SU-DHL-6 (cell line): ENCODE data around the gene CHMP1A.
"Not testable (repeated sequence)": the region's sequence is repeated elsewhere in the genome, so short reads cannot be mapped to it uniquely, and the experiment has no call there.

ENCODE experiments used
- H2AFZ ChIP-seq: fragments of 200-600 bp; sonication (generic); 2 replicates; pipeline ENCODE4 v1.6.1; 2014; ENCODE audit warnings: low read depth, mild to moderate bottlenecking, moderate library complexity, mixed read lengths, antibody characterized with exemption, low read length; ENCODE audit not compliant: severe bottlenecking
- H3F3A ChIP-seq: fragments of 200-600 bp; shearing (Covaris generic); 2 replicates; pipeline ENCODE4 v1.6.0; 2016; ENCODE audit warnings: antibody characterized with exemption, mild to moderate bottlenecking; ENCODE audit not compliant: insufficient read depth
- H3K27ac ChIP-seq: fragments of 200-600 bp; sonication (generic); 2 replicates; pipeline ENCODE4 v1.5.1; 2016; ENCODE audit warnings: low read depth, mild to moderate bottlenecking, low read length, moderate library complexity, mixed read lengths
- H3K27me3 ChIP-seq: fragments of 200-600 bp; sonication (generic), shearing (Covaris generic); 2 replicates; pipeline ENCODE4 v1.6.0; 2014; ENCODE audit warnings: mild to moderate bottlenecking, low read length
- H3K36me3 ChIP-seq: fragments of 200-600 bp; sonication (generic); 2 replicates; pipeline ENCODE4 v1.6.1; 2014; ENCODE audit warnings: mild to moderate bottlenecking, low read length, mixed read lengths
- H3K4me2 ChIP-seq: fragments of 300-600, 200-600 bp; shearing (Covaris generic), sonication (generic); 2 replicates; pipeline ENCODE4 v1.6.0; 2014; ENCODE audit warnings: low read length, low read depth, mild to moderate bottlenecking; ENCODE audit not compliant: poor library complexity, severe bottlenecking
- H3K4me3 ChIP-seq: fragments of 200-600 bp; sonication (generic); 2 replicates; pipeline ENCODE4 v1.5.1; 2014; ENCODE audit warnings: antibody characterized with exemption, low read length, mild to moderate bottlenecking, mixed read lengths; ENCODE audit not compliant: insufficient read depth, poor library complexity, severe bottlenecking
- H3K79me2 ChIP-seq: fragments of 200-600 bp; sonication (generic); 2 replicates; pipeline ENCODE4 v1.6.1; 2014; ENCODE audit warnings: mild to moderate bottlenecking, low read length, moderate library complexity; ENCODE audit not compliant: insufficient read depth
- H3K9ac ChIP-seq: fragments of 200-600 bp; sonication (generic); 2 replicates; pipeline ENCODE4 v1.7.0; 2014; ENCODE audit warnings: mild to moderate bottlenecking, low read length
- H3K9me2 ChIP-seq: fragments of 200-600 bp; sonication (generic); replicated peaks from 2 replicates; pipeline ENCODE4 v1.6.1; 2014; ENCODE audit warnings: low read length; ENCODE audit not compliant: insufficient read depth
- H3K9me3 ChIP-seq: fragments of 200-600 bp; sonication (generic); 2 replicates; pipeline ENCODE4 v1.6.1; 2014; ENCODE audit warnings: low read length, mixed read lengths; ENCODE audit not compliant: insufficient read depth
- H4K20me1 ChIP-seq: fragments of 200-600 bp; sonication (generic); 2 replicates; pipeline ENCODE4 v1.6.1; 2014; ENCODE audit warnings: low read depth, mild to moderate bottlenecking, antibody characterized with exemption, low read length, moderate library complexity, mixed read lengths
- CTCF ChIP-seq: fragments of 200-600 bp; sonication (generic); IDR thresholded peaks from one replicate; pipeline ENCODE4 v1.5.1; 2017; ENCODE audit warnings: antibody characterized with exemption, mild to moderate bottlenecking, low read length, moderate library complexity; ENCODE audit not compliant: insufficient read depth, poor library complexity, severe bottlenecking
- EZH2phosphoT487 ChIP-seq: fragments of 200-600 bp; sonication (generic), shearing (Covaris generic); conservative IDR thresholded peaks from 2 replicates; pipeline ENCODE4 v1.6.1; 2018; ENCODE audit warnings: mild to moderate bottlenecking, antibody characterized with exemption, low read length, moderate library complexity, mixed read lengths

CHMP1A gene

GRCh38 chr16:89695086-89695874 is 37.8 kb upstream of the CHMP1A start:
- H3K27ac ChIP-seq = no peak overlapping the region
- H3K9ac ChIP-seq = no peak overlapping the region
- H3K9me2 ChIP-seq = no peaks in the 10 kb centered on the region
- no peaks in the 10 kb centered on the region for H3K79me2 ChIP-seq
- no peaks in the 10 kb centered on the region; the same call in 1 of the 2 replicates for H4K20me1 ChIP-seq
- no peaks in the 10 kb centered on the region for H3K36me3 ChIP-seq
- TF ChIP-seq EZH2phosphoT487 (no peak), CTCF (no peak)
- no peaks in the 10 kb centered on the region for H3K27me3 ChIP-seq
- no peaks in the 10 kb centered on the region for H3K9me3 ChIP-seq
- no peak overlapping the region for H3K4me2 ChIP-seq
- no peaks in the 10 kb centered on the region for H3F3A ChIP-seq
- H3K4me3 ChIP-seq = no peak overlapping the region
- H2AFZ ChIP-seq = no peak overlapping the region

- H2AFZ ChIP-seq, H3K79me2 ChIP-seq, H4K20me1 ChIP-seq, H3K27me3 ChIP-seq, H3K9me3 ChIP-seq, H3K9me2 ChIP-seq, H3K27ac ChIP-seq, H3K4me2 ChIP-seq, H3K4me3 ChIP-seq, H3K36me3 ChIP-seq, H3K9ac ChIP-seq, H3F3A ChIP-seq: not testable (repeated sequence)
Measured at GRCh38 chr16:89694784-89695085, 37.2 kb upstream of the CHMP1A start.

- no peaks in the 10 kb centered on the region for H3K36me3 ChIP-seq
Measured at GRCh38 chr16:89693931-89694783, 36.6 kb upstream of the CHMP1A start.

More at GRCh38 chr16:89693931-89694783, 36.6 kb upstream of the CHMP1A start:
- Histone ChIP-seq H4K20me1 (no peaks in the 10 kb centered on the region), H2AFZ (no peak overlapping the region), H3K4me2 (no peak overlapping the region), H3K27ac (no peak overlapping the region), H3K9me3 (no peaks in the 10 kb centered on the region), H3K9ac (no peak overlapping the region), H3K4me3 (no peak overlapping the region), H3K79me2 (no peaks in the 10 kb centered on the region), H3F3A (no peaks in the 10 kb centered on the region), H3K27me3 (no peaks in the 10 kb centered on the region), H3K9me2 (no peaks in the 10 kb centered on the region)
- TF ChIP-seq CTCF = no peak
- no peak for TF ChIP-seq EZH2phosphoT487
